Suprapubic skin (tissue), 3 donors: ENCODE results near the gene PCBP3.

Experiments
- CTCF ChIP-seq, 2 donors: fragments of 200-600 bp in 1 of 2; fragments of 450-650 bp in 1 of 2; sonication (generic) in 1 of 2; IDR thresholded peaks; one replicate each; pipeline ENCODE4 v1.5.1; 2016 to 2019; ENCODE audit warnings: antibody characterized with exemption in 2 of 2, mild to moderate bottlenecking in 1 of 2, moderate library complexity in 1 of 2
- EP300 ChIP-seq: sonication (generic); formaldehyde crosslinking; IDR thresholded peaks from one replicate; pipeline ENCODE4 v1.6.1; 2017; ENCODE audit warnings: antibody characterized with exemption
- POLR2A ChIP-seq, 2 donors: fragments of 450-650 bp; IDR thresholded peaks; one replicate each; pipeline ENCODE4 v1.6.1; 2017; ENCODE audit warnings: antibody characterized with exemption in 2 of 2, mild to moderate bottlenecking in 2 of 2, moderate library complexity in 2 of 2

DNA sequence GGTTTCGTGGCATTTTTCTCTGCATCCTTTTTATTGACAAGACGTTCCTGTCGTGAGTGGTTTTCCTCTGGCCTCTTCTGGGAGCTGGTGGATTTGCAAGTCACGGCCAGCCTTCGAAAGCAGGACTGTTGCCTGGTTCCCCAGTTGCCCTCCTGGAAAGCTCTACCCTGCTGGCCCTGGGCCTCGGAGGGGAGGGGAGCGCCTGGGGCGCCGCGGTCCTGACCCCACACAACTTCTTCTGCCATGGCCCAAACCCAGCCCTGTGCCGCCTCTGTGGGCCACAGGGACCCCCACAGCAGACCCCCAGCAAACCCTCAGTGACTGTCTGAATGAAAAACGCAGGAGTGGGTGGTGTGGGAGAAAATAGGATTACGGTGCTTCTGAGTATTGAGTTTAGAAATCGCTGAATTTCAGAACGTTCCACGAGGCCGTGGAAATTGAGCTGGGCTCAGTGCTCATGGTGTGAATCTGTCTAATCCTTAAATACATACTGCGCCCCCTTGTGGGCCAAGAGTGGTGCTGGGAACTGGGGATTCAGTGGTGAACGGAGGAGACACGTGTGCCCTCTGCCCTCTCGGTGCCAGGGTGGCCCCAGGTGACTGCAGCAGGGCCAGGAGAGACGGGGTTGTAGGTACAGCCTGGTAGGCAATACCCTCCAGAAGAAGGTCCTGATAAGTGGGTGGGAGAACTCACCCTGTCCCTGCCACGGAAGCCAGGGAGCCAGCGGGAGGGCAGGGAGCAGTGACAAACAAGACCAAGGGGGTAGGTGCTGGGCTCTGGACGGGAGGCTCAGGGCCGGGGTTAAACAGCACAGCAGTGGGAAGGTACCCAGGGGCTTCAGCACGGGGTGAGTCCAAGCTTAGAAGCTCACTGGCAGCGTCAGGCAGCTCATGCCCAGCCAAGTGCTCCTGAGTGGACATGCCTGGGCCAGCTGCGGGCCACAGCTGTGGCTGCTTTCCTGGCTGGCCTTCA is 236.9 kb downstream of the PCBP3 start:
- TF ChIP-seq CTCF (IDR thresholded peaks at IDR 0.05) (peak; percentile 18 to 56), POLR2A (IDR thresholded peaks at IDR 0.05) (no peak), EP300 (no peak)
